Type B pancreatic cell (in vitro differentiated cells): ENCODE data around the gene WIPF2. TPM values are rescaled to one million over a fixed set of nuclear protein-coding genes. Genes with fewer than 3 reads are reported as not detected.

Experiments
- DNase-seq: peaks from one replicate; pipeline ENCODE4 v3.0.0; 2021; ENCODE audit warnings: mixed read lengths; ENCODE audit not compliant: unreplicated experiment; ENCODE audit errors: extremely low spot score
- H3K27ac Mint-ChIP-seq: 2 replicates; pipeline ENCODE4 v1.8.0; 2021; ENCODE audit warnings: mild to moderate bottlenecking, mixed read lengths
- H3K27me3 Mint-ChIP-seq: 2 replicates; pipeline ENCODE4 v1.8.0; 2021; ENCODE audit warnings: mixed read lengths
- H3K36me3 Mint-ChIP-seq: 2 replicates; pipeline ENCODE4 v1.8.0; 2021; ENCODE audit warnings: mixed read lengths
- H3K4me1 Mint-ChIP-seq: one replicate; pipeline ENCODE4 v1.8.0; 2021; ENCODE audit warnings: mixed read lengths; ENCODE audit not compliant: unreplicated experiment
- H3K4me3 Mint-ChIP-seq: 2 replicates; pipeline ENCODE4 v1.8.0; 2021; ENCODE audit warnings: mild to moderate bottlenecking, mixed read lengths
- H3K9me3 Mint-ChIP-seq: 2 replicates; pipeline ENCODE4 v1.8.0; 2021; ENCODE audit warnings: mixed read lengths
- total RNA-seq: library from RNA; stranded (reverse); gene quantifications from 2 replicates; pipeline ENCODE4 v1.2.1, GENCODE V29; 2021; ENCODE audit warnings: low replicate concordance
- TF ChIP-seq, protein P1 (sequence below): fragments of 200-600 bp; sonication (generic); conservative IDR thresholded peaks from 2 replicates; pipeline ENCODE4 v1.5.0; 2021; ENCODE audit warnings: antibody characterized with exemption, mild to moderate bottlenecking

The WIPF2 gene
- total RNA-seq, 1 donor from 2014 or later, result 27.2 TPM

DNA sequence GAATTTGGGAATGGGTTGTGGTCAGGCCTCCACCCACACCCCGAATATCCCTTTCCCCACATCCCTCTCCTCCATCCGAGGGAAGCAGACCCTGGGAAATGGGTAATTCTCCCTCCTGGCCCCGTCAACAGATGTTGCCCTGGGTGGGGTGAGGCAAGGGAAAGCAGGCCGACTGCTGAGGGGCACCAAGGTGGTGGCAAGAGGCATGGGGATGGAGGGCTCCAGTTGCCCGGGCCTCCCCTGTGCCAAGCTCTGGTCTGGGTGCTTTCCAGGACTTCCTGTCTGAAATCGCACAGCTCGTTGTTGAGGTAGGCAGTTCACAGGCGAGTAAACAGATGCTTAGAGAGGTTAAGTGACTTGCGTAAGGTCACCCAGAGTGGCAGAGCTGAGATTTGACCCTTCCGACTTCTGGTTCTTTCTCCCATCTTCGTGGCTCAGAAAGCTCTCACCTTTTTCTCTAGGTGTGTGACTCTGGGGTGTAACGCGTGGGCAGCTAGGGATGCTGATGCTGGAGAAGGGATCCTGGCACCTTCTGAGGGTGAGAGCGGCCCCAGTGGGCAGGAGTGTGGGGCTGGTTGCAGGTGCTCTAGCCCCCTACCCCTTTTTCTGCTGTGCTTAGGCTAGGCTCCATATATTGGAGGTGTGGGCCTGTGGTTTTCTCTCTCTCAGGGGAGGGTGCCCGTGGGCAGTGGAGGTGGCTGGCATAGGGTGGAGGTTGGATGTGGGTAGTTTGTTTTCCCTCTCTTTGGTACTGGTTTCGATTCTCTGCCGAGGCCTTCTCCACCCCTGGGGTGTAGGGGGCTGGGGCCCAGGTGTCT, 107.1 kb downstream of the WIPF2 start:
- Mint-ChIP-seq H3K36me3 (peaks cover 2% of the 10 kb centered on the region), H3K4me1 (peaks cover 44% of the 10 kb centered on the region), H3K4me3 (no peak overlapping the region), H3K9me3 (no peaks in the 10 kb centered on the region), H3K27ac (peak overlapping the region; percentile 39), H3K27me3 (no peaks in the 10 kb centered on the region)
- DNase-seq, result no peak
- TF ChIP-seq, protein P1, sequence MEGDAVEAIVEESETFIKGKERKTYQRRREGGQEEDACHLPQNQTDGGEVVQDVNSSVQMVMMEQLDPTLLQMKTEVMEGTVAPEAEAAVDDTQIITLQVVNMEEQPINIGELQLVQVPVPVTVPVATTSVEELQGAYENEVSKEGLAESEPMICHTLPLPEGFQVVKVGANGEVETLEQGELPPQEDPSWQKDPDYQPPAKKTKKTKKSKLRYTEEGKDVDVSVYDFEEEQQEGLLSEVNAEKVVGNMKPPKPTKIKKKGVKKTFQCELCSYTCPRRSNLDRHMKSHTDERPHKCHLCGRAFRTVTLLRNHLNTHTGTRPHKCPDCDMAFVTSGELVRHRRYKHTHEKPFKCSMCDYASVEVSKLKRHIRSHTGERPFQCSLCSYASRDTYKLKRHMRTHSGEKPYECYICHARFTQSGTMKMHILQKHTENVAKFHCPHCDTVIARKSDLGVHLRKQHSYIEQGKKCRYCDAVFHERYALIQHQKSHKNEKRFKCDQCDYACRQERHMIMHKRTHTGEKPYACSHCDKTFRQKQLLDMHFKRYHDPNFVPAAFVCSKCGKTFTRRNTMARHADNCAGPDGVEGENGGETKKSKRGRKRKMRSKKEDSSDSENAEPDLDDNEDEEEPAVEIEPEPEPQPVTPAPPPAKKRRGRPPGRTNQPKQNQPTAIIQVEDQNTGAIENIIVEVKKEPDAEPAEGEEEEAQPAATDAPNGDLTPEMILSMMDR, result no peak

GRCh38 chr17:40326832-40327199, 107.7 kb downstream of the WIPF2 start:
- TF ChIP-seq, protein P1, result no peak
- DNase-seq, result no peak
- Mint-ChIP-seq H3K36me3 (peaks cover 5% of the 10 kb centered on the region), H3K4me3 (no peak overlapping the region), H3K27me3 (no peaks in the 10 kb centered on the region), H3K9me3 (no peaks in the 10 kb centered on the region), H3K27ac (no peak overlapping the region), H3K4me1 (peaks cover 43% of the 10 kb centered on the region)

GRCh38 chr17:40327244-40327729, 108.2 kb downstream of the WIPF2 start:
- H3K27me3 Mint-ChIP-seq, result no peaks in the 10 kb centered on the region
- H3K27ac Mint-ChIP-seq, result no peak overlapping the region
- H3K4me1 Mint-ChIP-seq, result peaks cover 39% of the 10 kb centered on the region
- no peak overlapping the region for H3K4me3 Mint-ChIP-seq
- no peaks in the 10 kb centered on the region for H3K9me3 Mint-ChIP-seq
- TF ChIP-seq, protein P1, result no peak
- H3K36me3 Mint-ChIP-seq, result peaks cover 5% of the 10 kb centered on the region
- DNase-seq, result no peak

GRCh38 chr17:40327735-40328385, 108.8 kb downstream of the WIPF2 start:
- Mint-ChIP-seq H3K36me3 (peaks cover 9% of the 10 kb centered on the region), H3K4me1 (peaks cover 37% of the 10 kb centered on the region), H3K27ac (no peak overlapping the region), H3K4me3 (no peak overlapping the region), H3K27me3 (no peaks in the 10 kb centered on the region), H3K9me3 (no peaks in the 10 kb centered on the region)
- DNase-seq, result no peak
- TF ChIP-seq, protein P1, result no peak

GRCh38 chr17:40328386-40328766, 109.3 kb downstream of the WIPF2 start:
- no peaks in the 10 kb centered on the region for H3K9me3 Mint-ChIP-seq
- TF ChIP-seq, protein P1, result no peak
- no peak for DNase-seq
- H3K36me3 Mint-ChIP-seq, result peaks cover 9% of the 10 kb centered on the region
- peaks cover 32% of the 10 kb centered on the region for H3K4me1 Mint-ChIP-seq
- no peak overlapping the region for H3K27ac Mint-ChIP-seq
- no peak overlapping the region for H3K4me3 Mint-ChIP-seq
- no peaks in the 10 kb centered on the region for H3K27me3 Mint-ChIP-seq
